ENCODE measurements around the gene TMCC1.

Gene TMCC1

DNA sequence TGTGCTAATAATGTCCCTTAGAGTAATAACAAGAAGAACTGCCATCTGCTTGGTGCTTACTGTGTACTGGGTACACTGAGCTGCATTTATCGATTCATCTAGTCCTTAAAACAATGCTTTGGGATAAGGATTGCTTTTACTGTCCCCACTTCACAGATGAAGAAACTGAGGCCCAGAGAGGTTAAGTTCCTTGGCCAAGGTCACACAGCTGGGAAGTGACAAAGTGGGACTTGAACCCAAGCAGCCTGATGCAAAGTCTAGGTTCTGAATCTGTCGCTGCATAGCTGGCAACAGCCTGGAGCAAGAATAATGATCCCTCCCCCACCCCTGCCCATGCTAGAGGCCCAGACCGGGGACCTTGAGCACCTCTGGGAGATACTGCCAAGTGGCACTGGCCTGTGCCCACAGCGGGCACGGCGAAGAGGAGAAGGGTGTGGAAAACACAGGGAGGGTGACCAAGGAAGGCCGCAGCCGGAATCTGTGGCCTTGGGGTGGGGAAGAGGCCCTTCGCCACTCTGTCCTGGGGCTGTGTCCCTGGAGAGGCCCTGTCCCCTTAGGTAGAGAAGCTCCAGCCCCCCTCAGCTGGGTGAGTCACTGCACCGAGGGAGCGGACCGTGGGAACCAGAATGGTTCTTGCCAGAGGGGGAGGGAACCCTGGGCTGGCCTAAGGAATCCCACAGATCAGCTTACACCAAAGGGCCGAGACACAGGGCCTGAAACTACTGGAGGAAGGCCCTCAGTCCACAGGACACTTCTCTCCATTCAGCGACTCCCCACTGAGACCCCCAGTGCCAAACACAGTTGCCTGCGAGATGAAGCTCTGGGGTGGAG is 290.6 kb downstream of the TMCC1 start:
- no peak overlapping the region for H3K9ac ChIP-seq (ENCODE audit: low read depth, low read length)

DNA sequence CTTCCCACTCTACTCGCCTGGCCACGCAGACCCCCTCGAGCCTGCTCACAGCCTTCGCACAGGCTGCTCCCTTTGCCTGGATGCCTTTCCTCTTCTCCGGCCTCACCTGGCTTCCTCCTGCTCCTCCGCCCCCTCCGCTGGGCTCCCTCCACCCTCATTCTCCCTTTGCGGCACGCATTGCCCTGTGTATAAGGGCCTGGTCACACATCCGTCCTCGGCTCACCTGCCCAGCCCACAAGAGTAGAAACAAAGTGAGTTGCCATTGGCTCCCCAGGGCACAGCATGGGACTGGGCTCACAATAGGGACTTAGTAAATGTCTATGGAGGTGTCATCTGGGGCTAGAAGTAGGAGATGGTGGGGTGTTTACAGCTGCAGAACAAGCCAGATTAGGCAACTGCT is 291.2 kb downstream of the TMCC1 start:
- H3K36me3 ChIP-seq (ENCODE audit: control insufficient read depth, insufficient read depth, low read length), result no peaks in the 10 kb centered on the region
- no peak overlapping the region for H3K4me3 ChIP-seq (ENCODE audit: low read depth, low read length)
- peaks cover 18% of the 10 kb centered on the region for H3K27me3 ChIP-seq (ENCODE audit: control insufficient read depth, insufficient read depth, low read length)
- H3K9me3 ChIP-seq (ENCODE audit: control insufficient read depth, insufficient read depth, low read length), result no peaks in the 10 kb centered on the region
- no peak overlapping the region for H3K9ac ChIP-seq (ENCODE audit: low read depth, low read length)
- peaks cover 25% of the 10 kb centered on the region for H3K4me1 ChIP-seq (ENCODE audit: control insufficient read depth, insufficient read depth, low read length)

More for the DNA sequence above, 290.6 kb downstream of the TMCC1 start:
- Histone ChIP-seq H3K9me3 (ENCODE audit: control insufficient read depth, insufficient read depth, low read length) (no peaks in the 10 kb centered on the region), H3K4me1 (ENCODE audit: control insufficient read depth, insufficient read depth, low read length) (peaks cover 25% of the 10 kb centered on the region), H3K27me3 (ENCODE audit: control insufficient read depth, insufficient read depth, low read length) (peaks cover 22% of the 10 kb centered on the region), H3K4me3 (ENCODE audit: low read depth, low read length) (no peak overlapping the region), H3K36me3 (ENCODE audit: control insufficient read depth, insufficient read depth, low read length) (no peaks in the 10 kb centered on the region)

DNA sequence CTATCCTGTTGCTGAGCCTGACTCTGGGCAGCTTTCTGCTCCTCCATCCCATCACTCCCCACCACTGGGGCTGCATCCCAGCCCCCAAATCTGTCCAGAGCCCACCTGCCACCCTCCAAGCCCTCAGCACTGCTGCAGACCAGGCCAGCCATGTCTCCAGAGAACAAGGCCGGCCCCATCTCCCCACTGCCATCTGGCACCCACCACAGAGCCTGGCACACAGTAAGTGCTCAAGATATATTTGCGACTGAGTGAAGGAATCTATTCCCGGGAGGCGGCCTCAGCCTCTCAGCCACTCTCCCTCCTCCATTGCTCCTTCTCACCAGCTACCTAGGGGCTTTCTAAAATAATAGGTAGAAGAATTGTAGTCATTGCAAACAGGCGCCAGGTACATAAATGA is 291.8 kb downstream of the TMCC1 start:
- Histone ChIP-seq H3K4me3 (ENCODE audit: low read depth, low read length) (no peak overlapping the region), H3K36me3 (ENCODE audit: control insufficient read depth, insufficient read depth, low read length) (no peaks in the 10 kb centered on the region), H3K9ac (ENCODE audit: low read depth, low read length) (no peak overlapping the region), H3K9me3 (ENCODE audit: control insufficient read depth, insufficient read depth, low read length) (no peaks in the 10 kb centered on the region), H3K4me1 (ENCODE audit: control insufficient read depth, insufficient read depth, low read length) (peaks cover 25% of the 10 kb centered on the region), H3K27me3 (ENCODE audit: control insufficient read depth, insufficient read depth, low read length) (peaks cover 18% of the 10 kb centered on the region)

DNA sequence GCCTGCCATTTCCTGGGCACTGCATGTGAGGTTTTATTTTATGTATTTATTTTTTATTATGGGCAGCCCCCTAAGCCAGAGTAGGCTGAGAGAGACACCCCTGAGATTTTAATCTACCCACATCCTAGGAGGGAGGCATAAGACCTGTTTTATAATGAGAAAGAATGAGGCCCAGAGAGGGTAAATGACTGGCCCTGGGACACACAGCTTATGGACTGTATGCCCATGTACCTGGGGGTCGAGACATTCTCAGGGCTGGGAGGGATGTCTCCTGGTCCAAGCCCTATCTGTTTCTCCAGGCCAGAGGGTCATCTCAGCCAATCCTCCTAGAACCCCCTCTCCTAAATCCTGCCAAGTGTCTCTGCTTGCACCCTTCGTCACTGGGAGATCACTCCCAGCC is 293.2 kb downstream of the TMCC1 start:
- H3K27me3 ChIP-seq (ENCODE audit: control insufficient read depth, insufficient read depth, low read length), result peaks cover 9% of the 10 kb centered on the region
- H3K4me1 ChIP-seq (ENCODE audit: control insufficient read depth, insufficient read depth, low read length), result peaks cover 25% of the 10 kb centered on the region
- no peaks in the 10 kb centered on the region for H3K36me3 ChIP-seq (ENCODE audit: control insufficient read depth, insufficient read depth, low read length)
- H3K4me3 ChIP-seq (ENCODE audit: low read depth, low read length), result no peak overlapping the region
- H3K9ac ChIP-seq (ENCODE audit: low read depth, low read length), result no peak overlapping the region
- H3K9me3 ChIP-seq (ENCODE audit: control insufficient read depth, insufficient read depth, low read length), result no peaks in the 10 kb centered on the region

DNA sequence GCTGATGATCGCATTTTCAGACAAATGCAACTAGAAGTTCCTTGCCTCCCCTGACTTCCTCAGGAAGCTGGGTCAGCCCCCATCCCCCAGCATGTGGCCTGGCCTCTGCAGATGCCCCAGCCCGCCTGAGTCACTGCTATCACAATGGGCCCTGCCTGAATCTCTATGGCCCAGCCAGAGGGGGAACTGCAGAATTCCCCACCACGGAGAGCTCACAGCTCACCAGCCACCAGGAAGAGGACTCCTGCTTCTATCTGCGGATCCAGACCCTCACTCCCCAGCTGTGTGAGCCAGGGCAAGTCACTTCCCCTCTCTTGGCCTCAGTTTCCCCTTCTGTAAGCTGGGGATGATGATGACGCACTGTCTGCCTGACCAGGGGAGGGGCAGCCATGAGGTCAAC is 293.9 kb downstream of the TMCC1 start:
- H3K4me1 ChIP-seq (ENCODE audit: control insufficient read depth, insufficient read depth, low read length), result peaks cover 22% of the 10 kb centered on the region
- no peaks in the 10 kb centered on the region for H3K36me3 ChIP-seq (ENCODE audit: control insufficient read depth, insufficient read depth, low read length)
- peaks cover 5% of the 10 kb centered on the region for H3K27me3 ChIP-seq (ENCODE audit: control insufficient read depth, insufficient read depth, low read length)
- H3K4me3 ChIP-seq (ENCODE audit: low read depth, low read length), result no peak overlapping the region
- H3K9ac ChIP-seq (ENCODE audit: low read depth, low read length), result no peak overlapping the region
- H3K9me3 ChIP-seq (ENCODE audit: control insufficient read depth, insufficient read depth, low read length), result no peaks in the 10 kb centered on the region

DNA sequence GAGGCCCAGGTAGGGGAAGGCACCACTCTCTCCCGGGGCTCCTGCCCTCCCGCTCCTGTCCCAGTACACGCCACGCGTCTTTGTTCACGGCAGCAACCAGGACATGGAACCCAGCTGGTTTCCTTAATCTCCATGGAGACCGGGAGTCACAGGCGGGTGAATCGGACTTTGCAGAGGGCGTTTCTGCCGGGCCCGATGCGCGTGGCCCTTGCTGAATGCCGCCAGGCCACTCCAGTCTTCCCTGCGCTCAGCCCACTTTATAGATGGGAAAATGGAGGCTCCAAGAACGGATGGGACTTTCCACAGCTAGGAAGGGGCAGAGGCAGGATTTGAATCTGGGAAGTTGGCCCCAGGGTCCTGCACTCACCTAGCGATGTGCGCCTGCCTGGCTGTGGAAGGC is 294.4 kb downstream of the TMCC1 start:
- no peaks in the 10 kb centered on the region for H3K27me3 ChIP-seq (ENCODE audit: control insufficient read depth, insufficient read depth, low read length)
- H3K9ac ChIP-seq (ENCODE audit: low read depth, low read length), result no peak overlapping the region
- no peaks in the 10 kb centered on the region for H3K9me3 ChIP-seq (ENCODE audit: control insufficient read depth, insufficient read depth, low read length)
- H3K36me3 ChIP-seq (ENCODE audit: control insufficient read depth, insufficient read depth, low read length), result no peaks in the 10 kb centered on the region
- no peak overlapping the region for H3K4me3 ChIP-seq (ENCODE audit: low read depth, low read length)
- peaks cover 24% of the 10 kb centered on the region for H3K4me1 ChIP-seq (ENCODE audit: control insufficient read depth, insufficient read depth, low read length)

DNA sequence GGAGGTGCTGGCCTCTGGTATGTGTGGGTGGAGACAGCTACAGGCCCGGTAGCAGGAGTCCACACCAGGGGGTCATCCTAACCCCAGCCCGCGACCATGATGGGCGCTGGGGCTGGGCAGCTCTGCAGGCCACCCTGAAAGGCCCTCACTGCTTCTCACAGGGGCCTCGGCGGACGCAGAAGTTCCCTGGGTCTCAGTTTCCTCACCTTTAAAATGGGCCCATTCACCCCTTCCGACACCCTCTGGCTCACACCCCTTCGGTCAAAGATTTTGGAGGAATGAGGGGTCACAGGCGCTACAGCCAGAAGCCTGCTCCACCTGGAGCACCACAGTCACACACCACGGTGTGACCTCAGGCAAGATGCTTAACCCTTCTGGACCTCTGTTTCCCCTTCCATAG is 295.0 kb downstream of the TMCC1 start:
- no peaks in the 10 kb centered on the region for H3K27me3 ChIP-seq (ENCODE audit: control insufficient read depth, insufficient read depth, low read length)
- H3K4me3 ChIP-seq (ENCODE audit: low read depth, low read length), result no peak overlapping the region
- H3K9me3 ChIP-seq (ENCODE audit: control insufficient read depth, insufficient read depth, low read length), result no peaks in the 10 kb centered on the region
- H3K4me1 ChIP-seq (ENCODE audit: control insufficient read depth, insufficient read depth, low read length), result peaks cover 26% of the 10 kb centered on the region
- H3K9ac ChIP-seq (ENCODE audit: low read depth, low read length), result no peak overlapping the region
- no peaks in the 10 kb centered on the region for H3K36me3 ChIP-seq (ENCODE audit: control insufficient read depth, insufficient read depth, low read length)

DNA sequence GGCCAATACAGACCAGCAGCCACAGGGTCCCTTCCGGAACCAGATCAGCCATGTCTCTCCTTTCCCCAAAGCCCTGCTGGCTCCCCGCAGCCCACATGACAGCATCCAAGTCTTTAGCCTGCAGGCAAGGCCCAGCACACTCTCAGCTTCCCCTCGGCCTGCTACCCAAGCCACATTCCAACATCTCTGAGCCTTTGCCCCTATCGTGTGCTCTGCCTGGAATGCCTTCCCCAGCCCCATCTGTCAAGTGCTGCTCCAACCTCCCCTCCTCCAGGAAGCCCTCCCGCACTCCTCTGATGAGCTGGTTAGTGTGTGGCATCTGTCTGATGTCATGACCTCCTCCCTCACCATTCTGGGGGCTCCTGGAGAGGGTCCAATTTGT is 295.5 kb downstream of the TMCC1 start:
- no peaks in the 10 kb centered on the region for H3K36me3 ChIP-seq (ENCODE audit: control insufficient read depth, insufficient read depth, low read length)
- no peak overlapping the region for H3K9ac ChIP-seq (ENCODE audit: low read depth, low read length)
- no peak overlapping the region for H3K4me3 ChIP-seq (ENCODE audit: low read depth, low read length)
- H3K27me3 ChIP-seq (ENCODE audit: control insufficient read depth, insufficient read depth, low read length), result no peaks in the 10 kb centered on the region
- H3K4me1 ChIP-seq (ENCODE audit: control insufficient read depth, insufficient read depth, low read length), result peaks cover 28% of the 10 kb centered on the region
- no peaks in the 10 kb centered on the region for H3K9me3 ChIP-seq (ENCODE audit: control insufficient read depth, insufficient read depth, low read length)
